ACHN (cell line): ENCODE data around the gene ASIC1.

ENCODE experiments used
- DNase-seq: peaks from one replicate; pipeline ENCODE4 v3.0.0-alpha.2; 2015
- in situ Hi-C: cut with HindIII; loops from 2 replicates; pipeline ENCODE4 v1.10.0; 2017; ENCODE audit warnings: low sequenced_read_pairs, low pct_ligation_motif_present, low pct_unique_long_range_greater_than_20kb

ASIC1 gene

DNA sequence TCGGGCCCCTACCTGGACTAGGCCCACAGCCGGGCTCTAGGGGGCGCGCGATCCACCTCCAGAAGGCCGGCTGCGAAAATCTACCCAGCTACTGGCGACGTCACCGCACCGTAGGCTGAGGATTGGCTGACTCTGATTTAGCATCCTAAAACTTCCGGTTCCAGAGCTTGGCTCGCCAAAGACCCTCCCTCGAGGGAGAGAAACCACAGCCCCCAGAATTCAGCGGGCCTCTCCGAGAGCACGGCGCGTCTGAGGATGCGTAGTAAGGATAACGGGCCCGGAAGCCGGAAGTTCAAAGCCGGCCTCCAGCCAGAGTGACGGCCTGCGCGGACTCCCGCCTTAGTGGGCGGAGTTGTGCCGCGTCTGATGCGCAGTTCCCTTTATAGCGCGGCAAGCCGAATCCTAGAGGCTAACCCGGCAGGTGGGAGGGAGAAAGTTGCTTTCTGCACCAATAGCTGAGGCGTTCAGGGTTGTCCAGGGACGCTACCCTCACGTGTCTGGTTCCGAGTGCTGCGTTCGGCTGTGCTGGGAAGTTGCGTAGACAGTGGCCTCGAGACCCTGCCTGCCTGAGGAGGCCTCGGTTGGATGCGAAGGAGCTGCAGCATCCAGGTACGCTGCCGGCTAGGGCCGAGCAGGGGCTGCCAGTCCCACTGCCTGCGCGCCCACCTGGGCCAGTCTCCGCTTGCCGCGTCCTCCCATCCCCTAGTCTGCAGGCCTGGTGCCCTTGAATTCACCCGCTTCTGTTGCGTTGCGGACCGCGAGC is 54.5 kb downstream of the ASIC1 start, which contains the start of gene COX14:
Gene COX14, plus strand, starts transcription at position 544 of the 763 bp plus-strand sequence. CDS start 7,808 bp downstream, outside the sequence.
- peak; percentile 100 for DNase-seq
- in situ Hi-C loops: no loop called here

DNA sequence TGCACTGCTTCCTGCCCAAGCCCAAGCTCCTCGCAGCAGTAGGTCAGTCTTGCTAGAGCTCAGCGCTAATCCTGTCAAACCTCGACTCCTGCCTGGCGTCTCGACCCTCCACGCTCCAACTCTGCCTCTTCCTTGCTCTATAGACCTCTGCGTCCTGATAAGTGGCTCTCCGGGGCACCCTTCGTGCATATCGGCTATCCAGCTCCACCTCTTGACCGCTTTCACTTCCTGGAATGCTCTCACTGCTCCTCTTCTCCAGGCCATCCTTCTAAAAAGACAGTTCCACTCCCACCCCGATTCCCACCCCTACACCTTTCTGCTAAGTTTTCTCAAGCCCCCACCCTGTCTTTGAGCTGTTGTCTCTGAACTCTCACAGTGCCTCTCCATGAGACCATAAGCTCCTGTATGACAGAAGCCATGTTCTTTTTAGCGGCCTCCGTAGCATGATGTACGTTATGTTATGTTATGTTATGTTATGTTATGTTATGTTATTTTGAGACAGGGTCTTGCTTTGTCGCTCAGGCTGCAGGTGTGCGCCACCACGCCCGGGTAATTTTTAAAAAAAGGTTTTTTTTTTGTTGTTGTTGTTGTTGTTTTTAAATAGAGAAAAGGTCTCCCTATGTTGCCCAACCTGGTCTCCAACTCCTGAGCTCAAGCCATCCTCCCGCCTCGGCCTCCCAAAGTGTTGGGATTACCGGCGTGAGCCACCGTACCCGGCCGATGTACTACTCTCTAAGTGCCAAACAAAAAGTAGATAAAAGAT is 55.2 kb downstream of the ASIC1 start:
- in situ Hi-C loops: no loop called here
- DNase-seq: peak; percentile 76

DNA sequence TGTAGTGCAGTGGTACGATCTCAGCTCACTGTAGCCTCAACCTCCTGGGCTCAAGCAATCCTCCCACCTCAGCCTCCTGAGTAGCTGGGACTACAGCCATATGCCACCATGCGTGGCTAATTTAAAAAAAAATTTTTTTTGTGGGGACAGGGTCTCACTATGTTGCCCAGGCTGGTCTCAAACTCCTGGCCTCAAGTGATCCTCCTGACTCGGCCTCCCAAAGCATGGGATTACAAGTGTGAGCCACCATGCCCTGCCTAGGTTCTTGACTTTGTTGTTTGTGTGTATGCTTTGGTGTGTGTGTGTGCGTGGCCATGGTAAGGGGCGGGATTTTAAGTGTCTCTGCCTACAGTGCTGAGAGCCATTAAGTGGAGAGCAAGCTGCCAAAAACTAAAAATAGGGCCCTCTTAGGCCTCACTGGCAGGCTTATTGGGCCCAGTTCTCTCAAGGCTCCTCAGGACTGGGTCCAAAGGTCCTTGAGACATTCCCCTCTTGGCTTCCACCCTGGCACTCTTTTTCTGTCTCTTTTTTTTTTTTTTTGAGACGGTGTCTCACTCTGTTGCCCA is 59.7 kb downstream of the ASIC1 start:
- in situ Hi-C loops: no loop called here
- DNase-seq: no peak

DNA sequence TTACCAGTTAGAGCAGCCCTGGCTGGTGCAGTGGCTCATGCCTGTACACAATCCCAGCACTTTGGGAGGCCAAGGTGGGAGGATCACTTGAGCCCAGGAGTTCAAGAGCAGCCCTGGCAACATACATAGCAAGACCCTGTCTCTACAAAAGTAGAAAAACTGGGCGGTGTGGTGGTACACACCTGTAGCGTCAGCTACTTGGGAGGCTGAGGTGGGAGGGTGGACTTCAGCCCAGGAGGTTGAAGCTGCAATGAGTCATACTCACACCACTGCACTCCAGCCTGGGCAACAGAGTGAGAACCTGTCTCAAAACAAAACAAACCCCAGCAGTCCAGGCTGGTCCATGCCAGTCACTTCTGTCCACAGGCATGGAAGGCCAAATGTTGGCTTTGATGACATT is 62.0 kb downstream of the ASIC1 start:
- no peak for DNase-seq
- in situ Hi-C loops: no loop called here

DNA sequence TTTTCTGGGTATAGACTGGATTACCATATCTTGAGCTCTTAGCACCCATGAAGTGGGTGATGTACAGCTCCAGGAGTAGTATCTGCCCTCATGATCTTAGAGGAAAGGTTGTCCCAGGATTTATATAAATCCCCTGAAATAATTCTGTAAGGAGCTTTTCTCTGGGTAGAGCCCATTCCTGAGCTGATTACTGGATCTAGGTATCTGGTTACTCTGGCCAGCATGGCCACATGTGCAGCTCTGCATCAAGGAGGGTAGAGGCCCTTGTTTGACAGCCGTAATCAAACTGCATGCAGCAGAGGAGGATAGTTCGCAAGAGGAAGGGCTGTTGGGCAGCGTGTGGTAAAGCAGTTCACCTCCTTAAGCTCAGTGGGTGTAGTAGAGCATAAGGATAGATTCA is 63.1 kb downstream of the ASIC1 start:
- in situ Hi-C loops: no loop called here
- no peak for DNase-seq

DNA sequence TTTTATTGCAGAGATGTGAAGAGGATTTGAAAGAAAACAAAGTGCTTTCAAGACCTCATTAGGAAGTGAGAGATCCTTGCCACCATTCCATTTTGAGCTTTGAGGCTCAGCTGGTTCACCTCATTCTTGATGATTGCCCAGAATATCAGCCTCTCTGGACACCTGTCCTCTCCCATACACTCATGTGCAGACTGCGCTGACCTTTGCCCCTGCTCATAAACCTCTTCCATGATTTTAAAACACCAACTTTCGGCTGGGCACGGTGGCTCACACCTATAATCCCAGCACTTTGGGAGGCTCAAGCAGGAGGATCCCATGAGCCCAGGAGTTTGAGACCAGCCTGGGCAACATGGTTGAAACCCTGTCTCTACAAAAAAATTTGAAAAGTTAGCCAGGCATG is 63.6 kb downstream of the ASIC1 start:
- DNase-seq: no peak
- in situ Hi-C loops: no loop called here

DNA sequence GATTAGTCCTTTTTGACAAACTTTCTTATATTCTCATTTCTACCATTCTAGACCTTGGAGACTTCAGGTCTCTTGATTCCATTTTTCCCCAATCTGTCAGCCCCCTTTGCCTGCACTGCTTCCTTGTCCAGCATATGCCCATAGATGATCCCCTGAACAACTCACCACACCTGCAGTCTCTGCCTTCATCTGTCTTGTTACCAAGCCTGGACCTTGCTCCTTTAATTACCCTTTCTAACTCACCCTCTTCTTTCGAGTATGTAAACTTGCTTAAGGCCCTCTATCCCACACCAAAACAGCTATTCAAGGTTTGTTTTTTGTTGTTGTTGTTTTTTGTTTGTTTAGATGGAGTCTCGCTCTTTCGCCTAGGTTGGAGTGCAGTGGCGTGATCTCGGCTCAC is 64.2 kb downstream of the ASIC1 start:
- DNase-seq: no peak
- in situ Hi-C loops: no loop called here

DNA sequence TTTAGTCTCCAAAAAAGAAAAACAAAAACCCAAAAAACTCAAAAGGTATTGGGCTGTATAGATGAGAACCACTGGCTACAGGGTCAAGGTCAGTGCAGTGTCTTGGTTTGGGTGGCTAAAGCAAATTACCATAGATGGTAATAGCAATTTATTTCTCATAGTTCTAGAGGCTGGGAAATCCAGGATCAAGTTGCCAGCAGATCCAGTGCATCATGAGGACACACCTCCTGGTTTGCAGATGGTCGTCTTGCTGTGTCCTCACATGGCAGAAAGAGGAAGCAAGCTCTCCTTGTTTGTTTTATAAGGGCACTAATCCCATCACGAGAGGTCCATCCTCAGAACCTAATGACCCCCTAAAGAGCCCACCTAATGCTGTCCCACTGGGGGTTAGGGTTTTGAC is 65.8 kb downstream of the ASIC1 start:
- no peak for DNase-seq
- in situ Hi-C loops: no loop called here

DNA sequence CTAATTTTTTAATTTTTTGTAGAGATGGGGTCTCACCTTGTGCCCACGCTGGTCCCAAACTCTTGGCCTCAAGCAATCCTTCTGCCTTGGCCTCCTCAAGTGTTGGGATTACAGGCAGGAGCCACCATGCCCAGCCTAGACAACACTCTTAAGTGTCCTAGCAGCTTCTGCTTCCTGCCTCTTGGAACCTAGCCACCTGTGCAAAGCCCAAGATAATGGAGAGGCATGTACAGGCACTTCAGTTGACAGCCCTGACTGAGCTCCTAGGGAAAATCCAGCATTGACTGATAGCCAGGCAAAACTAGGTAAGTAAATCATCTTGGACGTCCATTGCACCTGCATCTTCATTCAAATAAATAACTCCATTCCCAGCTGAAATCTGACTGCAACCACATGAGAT is 70.2 kb downstream of the ASIC1 start:
- in situ Hi-C loops: no loop called here
- no peak for DNase-seq

DNA sequence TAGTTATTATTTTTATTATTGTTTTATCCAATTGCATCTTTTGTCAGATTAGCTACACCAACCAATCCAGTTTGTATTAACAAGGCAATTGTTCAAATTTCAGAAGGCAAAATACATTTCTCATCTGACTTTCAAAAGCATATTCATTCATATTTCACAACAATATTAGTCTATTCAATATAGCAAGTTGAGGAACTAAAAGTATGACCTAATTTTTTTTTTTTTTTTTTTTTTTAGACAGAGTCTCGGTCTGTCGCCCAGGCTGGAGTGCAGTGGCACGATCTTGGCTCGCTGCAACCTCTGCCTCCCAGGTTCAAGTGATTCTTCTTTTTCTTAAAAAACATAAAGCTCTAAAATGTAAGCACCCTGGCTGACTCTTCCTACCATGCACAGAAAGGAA is 71.9 kb downstream of the ASIC1 start:
- in situ Hi-C loops: no loop called here
- no peak for DNase-seq

DNA sequence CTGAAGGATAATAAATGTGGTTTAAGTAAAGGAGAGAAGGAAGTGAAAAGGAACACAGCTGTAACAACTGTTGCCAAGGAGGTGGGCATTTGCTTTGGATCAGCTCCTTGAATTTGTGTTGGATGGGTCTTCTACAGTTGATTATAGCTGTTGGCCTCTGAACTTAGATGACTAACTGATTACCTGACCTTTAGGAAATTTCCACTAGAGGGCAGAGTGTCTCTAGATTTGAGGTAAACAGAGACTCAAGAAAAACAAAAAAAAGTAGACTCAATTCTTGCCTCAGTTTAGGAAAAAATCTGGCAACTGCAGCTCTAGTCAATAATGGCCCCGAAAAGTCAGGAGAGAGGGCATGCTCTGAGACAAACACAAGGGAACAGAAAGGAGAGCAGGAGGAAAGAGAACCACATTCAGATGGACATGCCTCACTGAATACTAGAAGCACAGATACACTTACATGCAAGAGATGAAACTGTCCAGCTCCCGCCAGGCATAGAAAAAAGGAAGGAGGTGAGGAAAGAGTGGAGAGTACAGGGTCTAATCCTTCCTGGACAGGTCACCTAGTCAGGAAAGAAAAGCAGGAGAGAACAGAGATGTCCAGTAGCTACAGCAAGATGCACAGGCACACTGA is 75.2 kb downstream of the ASIC1 start:
- in situ Hi-C loops: no loop called here
- DNase-seq: peak; percentile 52
